ENCODE measurements around the gene STAT3.

DNA sequence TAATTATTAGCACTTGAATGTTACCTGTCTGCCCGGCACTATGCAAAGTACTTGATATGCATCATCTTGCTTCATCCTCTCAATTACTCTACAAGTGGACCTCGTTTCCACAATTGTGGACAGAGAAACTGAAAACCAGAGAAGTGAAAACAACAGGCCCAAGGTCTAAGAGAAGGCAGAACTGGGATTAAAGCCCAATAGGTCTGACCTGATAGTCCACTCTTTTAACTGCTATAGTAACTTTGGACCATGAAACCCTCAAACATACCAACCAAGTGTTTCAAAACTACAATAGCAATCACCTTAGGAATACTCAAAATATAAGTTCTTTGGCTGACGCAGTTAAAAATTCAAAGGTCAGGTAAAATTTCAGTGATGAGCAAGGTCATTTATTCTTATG lies 7.3 kb downstream of the STAT3 start:
- no peak for TF ChIP-seq POLR2A (IDR thresholded peaks at IDR 0.05; ENCODE audit: insufficient read depth in 1 of 2, low read depth in 2 of 2, low read length in 2 of 2)
- no peak for TF ChIP-seq POLR2AphosphoS5 (IDR thresholded peaks at IDR 0.05; ENCODE audit: low read depth, low read length)
- no peak for TF ChIP-seq TOE1 (CRISPR knock-in tag; IDR thresholded peaks at IDR 0.05)
- TF ChIP-seq, protein P1, sequence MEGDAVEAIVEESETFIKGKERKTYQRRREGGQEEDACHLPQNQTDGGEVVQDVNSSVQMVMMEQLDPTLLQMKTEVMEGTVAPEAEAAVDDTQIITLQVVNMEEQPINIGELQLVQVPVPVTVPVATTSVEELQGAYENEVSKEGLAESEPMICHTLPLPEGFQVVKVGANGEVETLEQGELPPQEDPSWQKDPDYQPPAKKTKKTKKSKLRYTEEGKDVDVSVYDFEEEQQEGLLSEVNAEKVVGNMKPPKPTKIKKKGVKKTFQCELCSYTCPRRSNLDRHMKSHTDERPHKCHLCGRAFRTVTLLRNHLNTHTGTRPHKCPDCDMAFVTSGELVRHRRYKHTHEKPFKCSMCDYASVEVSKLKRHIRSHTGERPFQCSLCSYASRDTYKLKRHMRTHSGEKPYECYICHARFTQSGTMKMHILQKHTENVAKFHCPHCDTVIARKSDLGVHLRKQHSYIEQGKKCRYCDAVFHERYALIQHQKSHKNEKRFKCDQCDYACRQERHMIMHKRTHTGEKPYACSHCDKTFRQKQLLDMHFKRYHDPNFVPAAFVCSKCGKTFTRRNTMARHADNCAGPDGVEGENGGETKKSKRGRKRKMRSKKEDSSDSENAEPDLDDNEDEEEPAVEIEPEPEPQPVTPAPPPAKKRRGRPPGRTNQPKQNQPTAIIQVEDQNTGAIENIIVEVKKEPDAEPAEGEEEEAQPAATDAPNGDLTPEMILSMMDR (CRISPR knock-in tag; IDR thresholded peaks at IDR 0.05), result no peak
- TF ChIP-seq, protein P2, sequence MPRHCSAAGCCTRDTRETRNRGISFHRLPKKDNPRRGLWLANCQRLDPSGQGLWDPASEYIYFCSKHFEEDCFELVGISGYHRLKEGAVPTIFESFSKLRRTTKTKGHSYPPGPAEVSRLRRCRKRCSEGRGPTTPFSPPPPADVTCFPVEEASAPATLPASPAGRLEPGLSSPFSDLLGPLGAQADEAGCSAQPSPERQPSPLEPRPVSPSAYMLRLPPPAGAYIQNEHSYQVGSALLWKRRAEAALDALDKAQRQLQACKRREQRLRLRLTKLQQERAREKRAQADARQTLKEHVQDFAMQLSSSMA (CRISPR knock-in tag; IDR thresholded peaks at IDR 0.05), result no peak
- no peak for TF ChIP-seq HIVEP1 (CRISPR knock-in tag; IDR thresholded peaks at IDR 0.05)
- no peak for TF ChIP-seq ELF4 (CRISPR knock-in tag; IDR thresholded peaks at IDR 0.05; ENCODE audit: borderline replicate concordance)
- TF ChIP-seq, protein P3, sequence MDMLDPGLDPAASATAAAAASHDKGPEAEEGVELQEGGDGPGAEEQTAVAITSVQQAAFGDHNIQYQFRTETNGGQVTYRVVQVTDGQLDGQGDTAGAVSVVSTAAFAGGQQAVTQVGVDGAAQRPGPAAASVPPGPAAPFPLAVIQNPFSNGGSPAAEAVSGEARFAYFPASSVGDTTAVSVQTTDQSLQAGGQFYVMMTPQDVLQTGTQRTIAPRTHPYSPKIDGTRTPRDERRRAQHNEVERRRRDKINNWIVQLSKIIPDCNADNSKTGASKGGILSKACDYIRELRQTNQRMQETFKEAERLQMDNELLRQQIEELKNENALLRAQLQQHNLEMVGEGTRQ (IDR thresholded peaks at IDR 0.05; ENCODE audit: low read depth, low read length), result no peak
- TF ChIP-seq, protein P3 (CRISPR knock-in tag; IDR thresholded peaks at IDR 0.05; ENCODE audit: borderline replicate concordance), result no peak
